Lung (tissue), 12 donors: ENCODE data around the gene EIF2B5. TPM values are rescaled to one million over a fixed set of nuclear protein-coding genes. Genes with fewer than 3 reads are reported as not detected.

ENCODE experiments used
- ATAC-seq: fragments of 200-7000 bp; cut with Tn5 transposase; one replicate; pipeline ENCODE4 v1.9.1; 2020; ENCODE audit warnings: moderate number of reproducible peaks; ENCODE audit not compliant: insufficient read depth, low FRiP score
- DNase-seq, 3 donors: peaks; one replicate each; pipeline ENCODE4 v3.0.0-alpha.2; 2013 to 2017
- H3K27ac ChIP-seq, 2 donors: one replicate each; pipeline ENCODE4 v1.5.1; 2013; ENCODE audit warnings: mild to moderate bottlenecking in 2 of 2, moderate library complexity in 2 of 2, control low read depth in 1 of 2, inconsistent platforms in 1 of 2, low read depth in 1 of 2, low read length in 1 of 2
- H3K27me3 ChIP-seq, 3 donors: one replicate each; pipeline ENCODE4 v1.5.1; 2013; ENCODE audit warnings: low read length in 2 of 3; ENCODE audit not compliant: control insufficient read depth in 3 of 3, insufficient read depth in 3 of 3
- H3K36me3 ChIP-seq, 4 donors: one replicate each; pipeline ENCODE4 v1.5.1; 2013; ENCODE audit warnings: low read length in 4 of 4, mild to moderate bottlenecking in 1 of 4, moderate library complexity in 1 of 4; ENCODE audit not compliant: control insufficient read depth in 4 of 4, insufficient read depth in 4 of 4
- H3K4me1 ChIP-seq, 5 donors: one replicate each; pipeline ENCODE4 v1.5.1; 2013; ENCODE audit warnings: low read length in 5 of 5, mild to moderate bottlenecking in 2 of 5, moderate library complexity in 1 of 5; ENCODE audit not compliant: control insufficient read depth in 5 of 5, insufficient read depth in 5 of 5
- H3K4me3 ChIP-seq: one replicate; pipeline ENCODE4 v1.5.1; 2013; ENCODE audit warnings: mild to moderate bottlenecking, control low read depth, moderate library complexity
- H3K9ac ChIP-seq, 2 donors: one replicate each; pipeline ENCODE4 v1.5.1; 2013; ENCODE audit warnings: low read length in 2 of 2, control low read depth in 1 of 2; ENCODE audit not compliant: insufficient read depth in 1 of 2
- H3K9me3 ChIP-seq, 4 donors: one replicate each; pipeline ENCODE4 v1.5.1; 2013; ENCODE audit warnings: low read length in 3 of 4, mild to moderate bottlenecking in 1 of 4, moderate library complexity in 1 of 4; ENCODE audit not compliant: control insufficient read depth in 4 of 4, insufficient read depth in 3 of 4
- CTCF ChIP-seq: IDR thresholded peaks from 2 replicates; pipeline ENCODE4 v1.5.1; 2012; ENCODE audit warnings: mild to moderate bottlenecking; ENCODE audit errors: control extremely low read depth, extremely low read depth
- whole genome bisulfite sequencing, 2 donors: extraction: QIAGEN DNeasy Blood & Tissue Kit; methylation state at CpG; one replicate each; pipeline ENCODE4 v1.1.7; 2013; 5-methylcytosine and 5-hydroxymethylcytosine counted together
- polyA plus RNA-seq, 2 donors: library from polyadenylated mRNA; stranded (reverse); fragments of 200-250 nt; gene quantifications; one replicate each; pipeline ENCODE4 v1.2.1, GENCODE V29; 2013
- total RNA-seq, 2 donors: library from RNA; depleted of rRNA in 1 of 2; stranded (reverse); fragments of >200 nt in 1 of 2; gene quantifications; one replicate each; pipeline ENCODE4 v1.2.1, GENCODE V29; 2014 to 2021
- donor health status: control.
- donor health status: control.
- donor health status: Bipolar disorder and iron deficiency.
- donor health status: healthy.
- donor health status: DM: yes; HTN: yes; CAD: no.

Gene EIF2B5
- total and polyA plus RNA-seq, 4 donors, result 32.5 to 43.2 (median 37.8) TPM

- WGBS, 2 donors, result 84 to 97% methylated on average over 9 of the region's 9 CpGs
- DNase-seq, result no peak
Measured at GRCh38 chr3:184168363-184169120, 33.4 kb downstream of the EIF2B5 start.

GRCh38 chr3:184169896-184170875, 35.0 kb downstream of the EIF2B5 start:
- 95 to 96% methylated on average over 62 to 66 of the region's 66 CpGs for WGBS, 2 donors
- Histone ChIP-seq H3K4me1 (peaks cover 0 to 7% (median 0%) of the 10 kb centered on the region in 5 donors), H3K36me3 (peaks cover 33 to 58% (median 44%) of the 10 kb centered on the region in 4 donors), H3K27me3 (no peaks in the 10 kb centered on the region), H3K9me3 (no peaks in the 10 kb centered on the region), H3K9ac (no peak overlapping the region), H3K4me3 (no peak overlapping the region), H3K27ac (no peak overlapping the region)
- no peak for TF ChIP-seq CTCF
- DNase-seq (no peak), ATAC-seq (no peak)

More at GRCh38 chr3:184168363-184169120, 33.4 kb downstream of the EIF2B5 start:
- Histone ChIP-seq H3K27ac (no peak overlapping the region), H3K9ac (no peak overlapping the region), H3K4me3 (no peak overlapping the region), H3K9me3 (no peaks in the 10 kb centered on the region), H3K36me3 (peaks cover 40 to 69% (median 56%) of the 10 kb centered on the region in 4 donors), H3K4me1 (no peaks in the 10 kb centered on the region), H3K27me3 (no peaks in the 10 kb centered on the region)
- no peak for TF ChIP-seq CTCF
- ATAC-seq, result no peak

GRCh38 chr3:184171562-184171961, 36.4 kb downstream of the EIF2B5 start:
- H3K9ac ChIP-seq, result no peak overlapping the region
- no peak overlapping the region for H3K4me3 ChIP-seq
- H3K9me3 ChIP-seq, result no peaks in the 10 kb centered on the region
- no peaks in the 10 kb centered on the region for H3K27me3 ChIP-seq
- DNase-seq, result no peak
- peaks cover 0 to 17% (median under 1%) of the 10 kb centered on the region in 5 donors for H3K4me1 ChIP-seq
- no peak for TF ChIP-seq CTCF
- peaks cover 26 to 46% (median 35%) of the 10 kb centered on the region in 4 donors for H3K36me3 ChIP-seq
- ATAC-seq, result no peak
- 88 to 92% methylated on average over 9 of the region's 9 CpGs for WGBS, 2 donors
- peak overlapping the region in 1 of 2 donors; percentile 3 for H3K27ac ChIP-seq
